Ovary (tissue), 3 donors: ENCODE results near the gene COPE.

Source experiments
- CTCF ChIP-seq, 3 donors: fragments of 450-650 bp in 2 of 3; fragments of 200-600 bp in 1 of 3; IDR thresholded peaks; one replicate each; pipeline versions ENCODE4 v1.5.1 to v1.8.0; 2016 to 2022; ENCODE audit warnings: antibody characterized with exemption in 3 of 3, mild to moderate bottlenecking in 1 of 3
- EP300 ChIP-seq: sonication (generic); formaldehyde crosslinking; IDR thresholded peaks from one replicate; pipeline ENCODE4 v1.6.1; 2017; ENCODE audit warnings: antibody characterized with exemption
- POLR2A ChIP-seq: fragments of 450-650 bp; IDR thresholded peaks from one replicate; pipeline ENCODE4 v1.6.1; 2017; ENCODE audit warnings: antibody characterized with exemption, mild to moderate bottlenecking, moderate library complexity
- donor health status: DM: no; HTN: no; CAD: no.

- TF ChIP-seq POLR2A, result no peak
- no peak for TF ChIP-seq CTCF (IDR thresholded peaks at IDR 0.05)
- no peak for TF ChIP-seq EP300
Observed at GRCh38 chr19:18903156-18904037, 15.8 kb downstream of the COPE start.
